Fibroblast of lung (primary cell): ENCODE results near the gene ENKD1. TPM values are rescaled to one million over a fixed set of nuclear protein-coding genes. Genes with fewer than 3 reads are reported as not detected.

Experiments
- DNase-seq, 2 donors: peaks; one replicate each; pipeline versions ENCODE4 v3.0.0 to v3.0.0-alpha.2; 2010; ENCODE audit warnings: low read depth in 2 of 2
- H2AFZ ChIP-seq: 2 replicates; pipeline ENCODE4 v1.5.1; 2012; ENCODE audit warnings: low read length, control low read depth, inconsistent platforms
- H3K27ac ChIP-seq: 2 replicates; pipeline ENCODE4 v1.5.1; 2011; ENCODE audit warnings: low read length, control low read depth; ENCODE audit not compliant: insufficient read depth
- H3K27me3 ChIP-seq: 2 replicates; pipeline ENCODE4 v1.5.1; 2011; ENCODE audit warnings: mild to moderate bottlenecking, low read length; ENCODE audit not compliant: control insufficient read depth, insufficient read depth
- H3K36me3 ChIP-seq: 2 replicates; pipeline ENCODE4 v1.5.1; 2011; ENCODE audit warnings: low read length; ENCODE audit not compliant: control insufficient read depth, insufficient read depth
- H3K4me1 ChIP-seq: 2 replicates; pipeline ENCODE4 v1.5.1; 2011; ENCODE audit warnings: low read length; ENCODE audit not compliant: control insufficient read depth, insufficient read depth; ENCODE audit errors: extremely low read depth
- H3K4me2 ChIP-seq: 2 replicates; pipeline ENCODE4 v1.5.1; 2011; ENCODE audit warnings: low read length, control low read depth; ENCODE audit not compliant: insufficient read depth; ENCODE audit errors: extremely low read depth
- H3K4me3 ChIP-seq, 4 experiments: fragments of 200-600 bp in 1 of 4; sonication (generic) in 1 of 4; replicated peaks in 1 of 4; 2 replicates each; pipeline ENCODE4 v1.5.1; 2011 to 2016; ENCODE audit warnings: low read length in 4 of 4, low read depth in 3 of 4, mild to moderate bottlenecking in 3 of 4, control low read depth in 2 of 4, inconsistent platforms in 1 of 4, mixed read lengths in 1 of 4; ENCODE audit not compliant: insufficient read depth in 1 of 4; ENCODE audit errors: control extremely low read depth in 1 of 4
- H3K79me2 ChIP-seq: 2 replicates; pipeline ENCODE4 v1.5.1; 2012; ENCODE audit warnings: mild to moderate bottlenecking, low read length, inconsistent platforms; ENCODE audit not compliant: control insufficient read depth, insufficient read depth
- H3K9ac ChIP-seq: 2 replicates; pipeline ENCODE4 v1.5.1; 2011; ENCODE audit warnings: mild to moderate bottlenecking, low read length, control low read depth; ENCODE audit not compliant: insufficient read depth
- H3K9me3 ChIP-seq: 2 replicates; pipeline ENCODE4 v1.5.1; 2012; ENCODE audit warnings: low read depth, low read length; ENCODE audit not compliant: control insufficient read depth, insufficient read depth
- H4K20me1 ChIP-seq: 2 replicates; pipeline ENCODE4 v1.5.1; 2011; ENCODE audit warnings: low read length; ENCODE audit not compliant: control insufficient read depth, insufficient read depth; ENCODE audit errors: extremely low read depth
- EZH2 ChIP-seq: IDR thresholded peaks from 2 replicates; pipeline ENCODE4 v1.5.1; 2012; ENCODE audit warnings: low read length, control low read depth, mild to moderate bottlenecking; ENCODE audit errors: missing control alignments
- polyA plus RNA-seq, 2 donors: library from polyadenylated mRNA; depleted of rRNA in 1 of 2; stranded (reverse) in 1 of 2; unstranded in 1 of 2; fragments of >200 nt; gene quantifications; 2 replicates each; pipeline ENCODE4 v1.2.1, GENCODE V29; 2011 to 2012; ENCODE audit warnings: missing spikeins in 1 of 2
- total RNA-seq: library from RNA; depleted of rRNA; stranded (reverse); fragments of >200 nt; gene quantifications from 2 replicates; pipeline ENCODE4 v1.2.1, GENCODE V29; 2014
- TF ChIP-seq, protein P1 (sequence below), 2 donors: IDR thresholded peaks in 1 of 2; conservative IDR thresholded peaks in 1 of 2; 1 replicate in 1 of 2; 2 replicates in 1 of 2; pipeline ENCODE4 v1.5.1; 2011 to 2012; ENCODE audit warnings: low read length in 2 of 2, control low read depth in 1 of 2, inconsistent platforms in 1 of 2, low read depth in 1 of 2, mild to moderate bottlenecking in 1 of 2

Gene ENKD1
- total and polyA plus RNA-seq, 2 donors (not counting 1 experiment from before 2014, with no cell fraction given), result 3.2 to 17.8 TPM

DNA sequence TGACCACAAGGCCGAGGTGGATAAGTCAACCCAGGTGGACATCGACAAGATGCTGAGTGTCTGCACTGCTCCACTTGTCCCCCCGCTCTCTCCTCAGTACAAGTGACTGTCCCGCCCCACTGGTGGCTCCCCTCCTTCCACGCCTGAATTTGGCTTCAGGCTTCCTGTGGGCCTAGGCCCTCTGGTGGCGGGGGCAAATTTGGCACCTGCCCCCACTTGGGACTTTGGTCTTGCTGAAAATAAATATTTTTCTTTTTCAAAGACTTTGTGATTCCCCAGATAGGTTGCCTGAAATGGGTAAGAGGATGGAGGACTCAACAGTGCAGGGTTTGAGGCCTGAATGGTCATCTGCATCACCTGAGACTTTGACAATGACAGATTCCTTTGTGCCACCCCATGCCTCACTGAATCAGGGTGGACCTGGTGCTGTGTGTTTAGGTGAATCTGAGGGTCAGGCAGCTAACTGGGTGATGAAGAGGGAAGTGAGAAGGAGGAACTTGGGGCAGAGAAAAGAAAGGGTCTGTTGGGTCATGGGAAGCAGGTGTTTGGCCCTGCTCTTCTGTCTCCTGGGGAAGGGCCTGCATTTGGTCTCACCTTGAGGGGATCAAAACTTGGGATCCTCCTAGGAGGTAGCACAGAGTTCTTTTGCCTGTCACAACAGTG lies 2.1 kb upstream of the ENKD1 start:
- Histone ChIP-seq H2AFZ (no peak overlapping the region), H3K9ac (no peak overlapping the region), H3K9me3 (no peaks in the 10 kb centered on the region), H4K20me1 (no peaks in the 10 kb centered on the region), H3K4me2 (no peak overlapping the region), H3K79me2 (no peaks in the 10 kb centered on the region), H3K27ac (no peak overlapping the region), H3K4me1 (peaks cover 18% of the 10 kb centered on the region), H3K36me3 (no peaks in the 10 kb centered on the region), H3K27me3 (no peaks in the 10 kb centered on the region), H3K4me3 (no peak overlapping the region)
- TF ChIP-seq EZH2, result no peak
- TF ChIP-seq, protein P1, sequence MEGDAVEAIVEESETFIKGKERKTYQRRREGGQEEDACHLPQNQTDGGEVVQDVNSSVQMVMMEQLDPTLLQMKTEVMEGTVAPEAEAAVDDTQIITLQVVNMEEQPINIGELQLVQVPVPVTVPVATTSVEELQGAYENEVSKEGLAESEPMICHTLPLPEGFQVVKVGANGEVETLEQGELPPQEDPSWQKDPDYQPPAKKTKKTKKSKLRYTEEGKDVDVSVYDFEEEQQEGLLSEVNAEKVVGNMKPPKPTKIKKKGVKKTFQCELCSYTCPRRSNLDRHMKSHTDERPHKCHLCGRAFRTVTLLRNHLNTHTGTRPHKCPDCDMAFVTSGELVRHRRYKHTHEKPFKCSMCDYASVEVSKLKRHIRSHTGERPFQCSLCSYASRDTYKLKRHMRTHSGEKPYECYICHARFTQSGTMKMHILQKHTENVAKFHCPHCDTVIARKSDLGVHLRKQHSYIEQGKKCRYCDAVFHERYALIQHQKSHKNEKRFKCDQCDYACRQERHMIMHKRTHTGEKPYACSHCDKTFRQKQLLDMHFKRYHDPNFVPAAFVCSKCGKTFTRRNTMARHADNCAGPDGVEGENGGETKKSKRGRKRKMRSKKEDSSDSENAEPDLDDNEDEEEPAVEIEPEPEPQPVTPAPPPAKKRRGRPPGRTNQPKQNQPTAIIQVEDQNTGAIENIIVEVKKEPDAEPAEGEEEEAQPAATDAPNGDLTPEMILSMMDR (conservative IDR thresholded peaks at IDR 0.05 in 1 of 2, IDR thresholded peaks at IDR 0.05 in 1 of 2; ENCODE audit: low read depth in 1 of 2, low read length in 2 of 2), result peak in 1 of 2 donors; percentile 2
- no peak for DNase-seq

DNA sequence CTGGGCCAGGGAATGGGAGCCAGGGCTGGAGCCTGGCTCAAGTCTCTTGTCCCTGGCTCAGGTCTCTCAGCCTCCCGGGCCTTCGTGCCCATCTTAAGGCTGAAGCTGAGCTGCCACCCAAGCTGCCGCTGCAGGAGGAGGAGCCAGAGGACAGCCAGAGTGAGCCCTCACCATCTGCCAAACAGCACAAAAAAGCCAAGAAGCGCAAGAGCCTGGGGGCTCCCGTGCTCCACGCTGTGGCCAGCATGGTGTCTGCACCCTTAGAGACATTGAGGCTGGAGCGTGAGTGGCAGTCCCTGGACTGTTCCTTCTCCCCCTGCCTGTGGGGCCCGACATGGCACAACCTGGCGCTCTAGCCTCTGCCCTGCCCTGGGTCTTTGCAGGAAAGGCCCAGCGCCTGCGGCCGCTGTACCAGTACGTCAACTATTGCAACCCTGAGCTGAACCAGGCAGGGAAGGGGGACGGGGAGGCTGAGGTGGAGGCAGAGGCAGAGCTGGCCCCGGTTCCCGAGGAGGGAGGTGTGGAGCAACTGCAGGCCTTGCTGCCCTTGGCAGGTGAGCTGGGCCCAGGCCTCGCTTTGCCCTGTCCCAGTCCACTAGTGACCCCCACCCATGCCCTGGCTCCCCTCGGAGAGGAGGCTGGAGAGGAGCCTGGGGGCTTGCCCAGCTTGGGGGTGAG lies 1.4 kb upstream of the ENKD1 start:
- Histone ChIP-seq H4K20me1 (no peaks in the 10 kb centered on the region), H3K4me3 (no peak overlapping the region), H3K27ac (no peak overlapping the region), H3K9me3 (no peaks in the 10 kb centered on the region), H3K4me1 (peaks cover 14% of the 10 kb centered on the region), H3K79me2 (no peaks in the 10 kb centered on the region), H3K4me2 (peak overlapping the region; percentile 51), H3K9ac (peak overlapping the region; percentile 37), H3K36me3 (no peaks in the 10 kb centered on the region), H2AFZ (peak overlapping the region; percentile 90), H3K27me3 (no peaks in the 10 kb centered on the region)
- peak; percentile 84 to 91 for DNase-seq
- TF ChIP-seq EZH2, result no peak
- TF ChIP-seq, protein P1 (conservative IDR thresholded peaks at IDR 0.05 in 1 of 2, IDR thresholded peaks at IDR 0.05 in 1 of 2; ENCODE audit: low read depth in 1 of 2, low read length in 2 of 2), result peak; percentile 81 to 93

DNA sequence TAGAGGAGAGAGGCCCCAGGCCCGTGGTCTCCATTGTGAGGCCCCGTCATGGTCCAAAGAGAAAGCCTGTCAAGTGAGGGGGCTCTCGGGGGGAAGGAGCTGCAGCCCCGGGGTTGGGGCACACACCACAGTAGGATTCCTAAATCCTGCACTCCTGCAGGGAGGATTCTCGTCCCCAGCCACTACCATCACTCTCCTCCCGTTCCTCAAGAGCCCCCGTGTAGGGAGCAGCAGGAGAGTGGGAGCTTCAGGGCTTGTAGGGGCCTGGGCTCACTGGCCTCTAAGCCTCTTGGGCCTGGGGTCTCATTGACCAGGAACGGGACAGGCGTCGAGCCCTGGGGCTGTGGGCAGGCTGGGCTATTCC lies 885 bp upstream of the ENKD1 start:
- TF ChIP-seq, protein P1 (conservative IDR thresholded peaks at IDR 0.05 in 1 of 2, IDR thresholded peaks at IDR 0.05 in 1 of 2; ENCODE audit: low read depth in 1 of 2, low read length in 2 of 2), result no peak

More for the DNA sequence above, 885 bp upstream of the ENKD1 start:
- Histone ChIP-seq H4K20me1 (no peaks in the 10 kb centered on the region), H3K27me3 (no peaks in the 10 kb centered on the region), H3K36me3 (no peaks in the 10 kb centered on the region), H3K4me3 (no peak overlapping the region), H3K79me2 (no peaks in the 10 kb centered on the region), H3K9me3 (no peaks in the 10 kb centered on the region), H3K4me2 (peak overlapping the region; percentile 51), H3K9ac (peak overlapping the region; percentile 37), H3K27ac (no peak overlapping the region), H3K4me1 (peaks cover 14% of the 10 kb centered on the region), H2AFZ (peak overlapping the region; percentile 90)
- DNase-seq, result no peak
